ENCODE measurements around the gene DUOX2. TPM values are rescaled to one million over a fixed set of nuclear protein-coding genes. Genes with fewer than 3 reads are reported as not detected.

Gene DUOX2
- polyA plus RNA-seq, 1 donor from 2014 or later: not detected

- no peaks in the 10 kb centered on the region for H3K36me3 ChIP-seq (ENCODE audit: insufficient read depth, low read length)
- H3K27ac ChIP-seq (ENCODE audit: low read length): no peak overlapping the region
- no peaks in the 10 kb centered on the region for H3F3A ChIP-seq (ENCODE audit: insufficient read depth, low read length, poor library complexity, severe bottlenecking)
- no peaks in the 10 kb centered on the region for H3K27me3 ChIP-seq (ENCODE audit: insufficient read depth, low read depth, low read length)
- H3K9me2 ChIP-seq (ENCODE audit: insufficient read depth, low read length): no peaks in the 10 kb centered on the region
- no peak overlapping the region for H3K9ac ChIP-seq (ENCODE audit: low read length)
- no peaks in the 10 kb centered on the region for H4K20me1 ChIP-seq (ENCODE audit: insufficient read depth)
- no peak overlapping the region for H2AFZ ChIP-seq (ENCODE audit: low read depth, low read length)
- no peak overlapping the region for H3K4me2 ChIP-seq (ENCODE audit: low read length)
- H3K9me3 ChIP-seq (ENCODE audit: low read length): no peaks in the 10 kb centered on the region
- H3K4me3 ChIP-seq (ENCODE audit: low read length): no peak overlapping the region
- no peaks in the 10 kb centered on the region for H3K79me2 ChIP-seq (replicated peaks; ENCODE audit: insufficient read depth, low read length)
- TF ChIP-seq EZH2 (IDR thresholded peaks at IDR 0.05; ENCODE audit: borderline replicate concordance, insufficient read depth, low read length, poor library complexity, severe bottlenecking): no peak
- TF ChIP-seq REST (IDR thresholded peaks at IDR 0.05; ENCODE audit: borderline replicate concordance): no peak
- TF ChIP-seq RAD21 (conservative IDR thresholded peaks at IDR 0.05): no peak
- TF ChIP-seq POLR2AphosphoS5 (IDR thresholded peaks at IDR 0.05): no peak
- TF ChIP-seq TAF1 (IDR thresholded peaks at IDR 0.05; ENCODE audit: low read depth): no peak
- TF ChIP-seq MXI1 (conservative IDR thresholded peaks at IDR 0.05; ENCODE audit: poor library complexity, severe bottlenecking): no peak
- no peak for TF ChIP-seq SMC3 (conservative IDR thresholded peaks at IDR 0.05; ENCODE audit: poor library complexity)
- TF ChIP-seq CTCF (IDR thresholded peaks at IDR 0.05; ENCODE audit: poor library complexity, severe bottlenecking): no peak
- TF ChIP-seq EP300 (conservative IDR thresholded peaks at IDR 0.05; ENCODE audit: poor library complexity, severe bottlenecking): no peak
These were observed 22.8 kb downstream of the DUOX2 start for GRCh38 chr15:45091161-45091560.

- H3K9me3 ChIP-seq (ENCODE audit: low read length): no peaks in the 10 kb centered on the region
- H3K36me3 ChIP-seq (ENCODE audit: insufficient read depth, low read length): no peaks in the 10 kb centered on the region
- H3K27me3 ChIP-seq (ENCODE audit: insufficient read depth, low read depth, low read length): no peaks in the 10 kb centered on the region
- no peak overlapping the region for H3K9ac ChIP-seq (ENCODE audit: low read length)
- no peak for TF ChIP-seq CTCF (IDR thresholded peaks at IDR 0.05; ENCODE audit: poor library complexity, severe bottlenecking)
- no peak for TF ChIP-seq REST (IDR thresholded peaks at IDR 0.05; ENCODE audit: borderline replicate concordance)
- no peak for TF ChIP-seq RAD21 (conservative IDR thresholded peaks at IDR 0.05)
- no peak for TF ChIP-seq SMC3 (conservative IDR thresholded peaks at IDR 0.05; ENCODE audit: poor library complexity)
- no peak for TF ChIP-seq MXI1 (conservative IDR thresholded peaks at IDR 0.05; ENCODE audit: poor library complexity, severe bottlenecking)
- no peak for TF ChIP-seq POLR2AphosphoS5 (IDR thresholded peaks at IDR 0.05)
- TF ChIP-seq EZH2 (IDR thresholded peaks at IDR 0.05; ENCODE audit: borderline replicate concordance, insufficient read depth, low read length, poor library complexity, severe bottlenecking): no peak
- TF ChIP-seq TAF1 (IDR thresholded peaks at IDR 0.05; ENCODE audit: low read depth): no peak
- no peak for TF ChIP-seq EP300 (conservative IDR thresholded peaks at IDR 0.05; ENCODE audit: poor library complexity, severe bottlenecking)
- H3K4me3 ChIP-seq (ENCODE audit: low read length): no peak overlapping the region
- H3F3A ChIP-seq (ENCODE audit: insufficient read depth, low read length, poor library complexity, severe bottlenecking): no peaks in the 10 kb centered on the region
- H2AFZ ChIP-seq (ENCODE audit: low read depth, low read length): no peak overlapping the region
- H3K9me2 ChIP-seq (ENCODE audit: insufficient read depth, low read length): no peaks in the 10 kb centered on the region
- no peak overlapping the region for H3K4me2 ChIP-seq (ENCODE audit: low read length)
- H3K27ac ChIP-seq (ENCODE audit: low read length): no peak overlapping the region
- no peaks in the 10 kb centered on the region for H3K79me2 ChIP-seq (replicated peaks; ENCODE audit: insufficient read depth, low read length)
- H4K20me1 ChIP-seq (ENCODE audit: insufficient read depth): no peaks in the 10 kb centered on the region
These were observed 24.1 kb downstream of the DUOX2 start for GRCh38 chr15:45089712-45090373.
